RWPE2 (cell line): ENCODE data around the gene RSPH9.
A peak's percentile ranks its signal among the peaks of the same experiment; 100 is the strongest.

Experiments used
- ATAC-seq: fragments of 200-7000 bp; cut with Tn5 transposase; 3 replicates; pipeline ENCODE4 v1.9.1; 2021; ENCODE audit warnings: low read depth
- DNase-seq: peaks from one replicate; pipeline ENCODE4 v3.0.0-alpha.2; 2020; ENCODE audit warnings: low spot score
- H3K27ac ChIP-seq: fragments of 450-650 bp; 2 replicates; pipeline ENCODE4 v1.5.1; 2017; ENCODE audit warnings: mild to moderate bottlenecking; ENCODE audit not compliant: poor library complexity, severe bottlenecking
- H3K27me3 ChIP-seq: fragments of 250-450 bp; sonication (Bioruptor Pico); 2 replicates; pipeline ENCODE4 v1.5.1; 2021; ENCODE audit warnings: mild to moderate bottlenecking, moderate library complexity; ENCODE audit not compliant: insufficient read depth, poor library complexity, severe bottlenecking
- H3K36me3 ChIP-seq: fragments of 250-450 bp; sonication (Bioruptor Pico); 2 replicates; pipeline ENCODE4 v1.5.1; 2020; ENCODE audit warnings: low read depth, mild to moderate bottlenecking, moderate library complexity
- H3K4me1 ChIP-seq: fragments of 250-450 bp; sonication (Bioruptor Pico); 2 replicates; pipeline ENCODE4 v1.5.1; 2021; ENCODE audit warnings: mild to moderate bottlenecking, moderate library complexity; ENCODE audit not compliant: insufficient read depth, poor library complexity, severe bottlenecking
- H3K4me3 ChIP-seq: fragments of 250-450 bp; sonication (Bioruptor Pico); 2 replicates; pipeline ENCODE4 v1.5.1; 2021; ENCODE audit warnings: mild to moderate bottlenecking, moderate library complexity; ENCODE audit not compliant: severe bottlenecking
- H3K9me3 ChIP-seq: fragments of 250-450 bp; sonication (Bioruptor Pico); 2 replicates; pipeline ENCODE4 v1.5.1; 2021; ENCODE audit warnings: mild to moderate bottlenecking, moderate library complexity; ENCODE audit not compliant: severe bottlenecking
- TF ChIP-seq, protein P1 (sequence below): fragments of 450-650 bp; IDR thresholded peaks from one replicate; pipeline ENCODE4 v1.5.1; 2017; ENCODE audit warnings: mild to moderate bottlenecking, moderate library complexity; ENCODE audit not compliant: poor library complexity, severe bottlenecking

Gene RSPH9

GRCh38 chr6:43634702-43635303, 10.0 kb upstream of the RSPH9 start:
- ATAC-seq: no peak
- Histone ChIP-seq H3K27me3 (no peaks in the 10 kb centered on the region), H3K4me1 (peaks cover 4% of the 10 kb centered on the region), H3K27ac (no peak overlapping the region), H3K9me3 (no peaks in the 10 kb centered on the region), H3K36me3 (peaks cover 35% of the 10 kb centered on the region), H3K4me3 (no peak overlapping the region)
- DNase-seq: no peak
- TF ChIP-seq, protein P1, sequence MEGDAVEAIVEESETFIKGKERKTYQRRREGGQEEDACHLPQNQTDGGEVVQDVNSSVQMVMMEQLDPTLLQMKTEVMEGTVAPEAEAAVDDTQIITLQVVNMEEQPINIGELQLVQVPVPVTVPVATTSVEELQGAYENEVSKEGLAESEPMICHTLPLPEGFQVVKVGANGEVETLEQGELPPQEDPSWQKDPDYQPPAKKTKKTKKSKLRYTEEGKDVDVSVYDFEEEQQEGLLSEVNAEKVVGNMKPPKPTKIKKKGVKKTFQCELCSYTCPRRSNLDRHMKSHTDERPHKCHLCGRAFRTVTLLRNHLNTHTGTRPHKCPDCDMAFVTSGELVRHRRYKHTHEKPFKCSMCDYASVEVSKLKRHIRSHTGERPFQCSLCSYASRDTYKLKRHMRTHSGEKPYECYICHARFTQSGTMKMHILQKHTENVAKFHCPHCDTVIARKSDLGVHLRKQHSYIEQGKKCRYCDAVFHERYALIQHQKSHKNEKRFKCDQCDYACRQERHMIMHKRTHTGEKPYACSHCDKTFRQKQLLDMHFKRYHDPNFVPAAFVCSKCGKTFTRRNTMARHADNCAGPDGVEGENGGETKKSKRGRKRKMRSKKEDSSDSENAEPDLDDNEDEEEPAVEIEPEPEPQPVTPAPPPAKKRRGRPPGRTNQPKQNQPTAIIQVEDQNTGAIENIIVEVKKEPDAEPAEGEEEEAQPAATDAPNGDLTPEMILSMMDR: no peak

- TF ChIP-seq, protein P1: no peak
Measured at GRCh38 chr6:43635387-43636307, 9.2 kb upstream of the RSPH9 start, which contains the start of gene MAD2L1BP. TSS of gene MAD2L1BP (plus strand) at chr6:43635840. CDS start at chr6:43635876, 36 bp downstream.

DNA sequence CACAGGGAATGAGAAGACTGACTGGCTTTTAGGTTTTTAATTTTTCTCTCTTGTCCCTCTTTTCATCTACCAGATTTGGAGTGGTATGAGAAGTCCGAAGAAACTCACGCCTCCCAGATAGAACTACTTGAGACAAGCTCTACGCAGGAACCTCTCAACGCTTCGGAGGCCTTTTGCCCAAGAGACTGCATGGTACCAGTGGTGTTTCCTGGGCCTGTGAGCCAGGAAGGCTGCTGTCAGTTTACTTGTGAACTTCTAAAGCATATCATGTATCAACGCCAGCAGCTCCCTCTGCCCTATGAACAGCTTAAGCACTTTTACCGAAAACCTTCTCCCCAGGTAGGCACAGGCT, 8.6 kb upstream of the RSPH9 start:
- peaks cover 49% of the 10 kb centered on the region for H3K36me3 ChIP-seq
- H3K27ac ChIP-seq: peak overlapping the region; percentile 42
- peaks cover 4% of the 10 kb centered on the region for H3K4me1 ChIP-seq
- H3K4me3 ChIP-seq: peak overlapping the region; percentile 49
- TF ChIP-seq, protein P1: no peak
- ATAC-seq (peak; percentile 28; the same call in 2 of the 3 replicates), DNase-seq (no peak)
- no peaks in the 10 kb centered on the region for H3K27me3 ChIP-seq
- H3K9me3 ChIP-seq: no peaks in the 10 kb centered on the region

More at GRCh38 chr6:43635387-43636307, 9.2 kb upstream of the RSPH9 start, which contains the start of gene MAD2L1BP:
- peaks cover 44% of the 10 kb centered on the region for H3K36me3 ChIP-seq
- DNase-seq (peak; percentile 73), ATAC-seq (peak; percentile 83)
- H3K27me3 ChIP-seq: no peaks in the 10 kb centered on the region
- peak within 1 kb of the TSS; percentile 42 for H3K27ac ChIP-seq
- H3K4me1 ChIP-seq: peaks cover 4% of the 10 kb centered on the region
- H3K9me3 ChIP-seq: no peaks in the 10 kb centered on the region
- peak within 1 kb of the TSS; percentile 49 for H3K4me3 ChIP-seq

DNA sequence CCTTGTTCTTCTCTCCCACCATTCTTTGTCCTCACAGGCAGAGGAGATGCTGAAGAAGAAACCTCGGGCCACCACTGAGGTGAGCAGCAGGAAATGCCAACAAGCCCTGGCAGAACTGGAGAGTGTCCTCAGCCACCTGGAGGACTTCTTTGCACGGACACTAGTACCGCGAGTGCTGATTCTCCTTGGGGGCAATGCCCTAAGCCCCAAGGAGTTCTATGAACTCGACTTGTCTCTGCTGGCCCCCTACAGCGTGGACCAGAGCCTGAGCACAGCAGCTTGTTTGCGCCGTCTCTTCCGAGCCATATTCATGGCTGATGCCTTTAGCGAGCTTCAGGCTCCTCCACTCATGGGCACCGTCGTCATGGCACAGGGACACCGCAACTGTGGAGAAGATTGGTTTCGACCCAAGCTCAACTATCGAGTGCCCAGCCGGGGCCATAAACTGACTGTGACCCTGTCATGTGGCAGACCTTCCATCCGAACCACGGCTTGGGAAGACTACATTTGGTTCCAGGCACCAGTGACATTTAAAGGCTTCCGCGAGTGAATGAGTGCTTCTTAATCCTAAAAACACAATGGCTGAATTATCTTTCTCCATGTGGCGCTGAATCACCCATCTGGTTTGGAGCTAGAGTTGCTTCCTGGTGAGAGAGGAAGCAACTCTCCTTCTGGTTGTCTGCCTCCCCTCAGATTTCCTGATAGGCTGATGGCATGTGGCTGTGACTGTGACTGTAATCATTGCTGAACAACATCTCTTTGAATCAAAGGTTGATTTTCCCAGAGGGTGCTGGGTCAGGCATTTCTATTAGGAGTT, 4.6 kb upstream of the RSPH9 start:
- H3K4me3 ChIP-seq: no peak overlapping the region
- peaks cover 60% of the 10 kb centered on the region for H3K36me3 ChIP-seq
- H3K9me3 ChIP-seq: no peaks in the 10 kb centered on the region
- H3K4me1 ChIP-seq: peaks cover 4% of the 10 kb centered on the region
- H3K27ac ChIP-seq: no peak overlapping the region
- ATAC-seq (no peak), DNase-seq (no peak)
- TF ChIP-seq, protein P1: no peak
- H3K27me3 ChIP-seq: no peaks in the 10 kb centered on the region
